OCI-LY3 (cell line): Measurements from ENCODE around the gene ATP9A.

ENCODE experiments used
- CTCF ChIP-seq: fragments of 200-600, 300-600 bp; sonication (generic); IDR thresholded peaks from 2 replicates; pipeline ENCODE4 v1.5.1; 2014; ENCODE audit warnings: antibody characterized with exemption, low read length, low read depth
- EZH2phosphoT487 ChIP-seq: fragments of 200-600 bp; shearing (Covaris generic); IDR thresholded peaks from 2 replicates; pipeline ENCODE4 v1.6.1; 2018; ENCODE audit warnings: antibody characterized with exemption, mixed run types, low read depth

- TF ChIP-seq CTCF (no peak), EZH2phosphoT487 (no peak)
These were observed 113.7 kb downstream of the ATP9A start for GRCh38 chr20:51654495-51654894.
